Epithelial cell of esophagus (primary cell): ENCODE measurements around the gene ZGPAT.

Experiments
- DNase-seq: peaks from one replicate; pipeline ENCODE4 v3.0.0; 2010; ENCODE audit warnings: low read depth
- H3K4me3 ChIP-seq: 2 replicates; pipeline ENCODE4 v1.5.1; 2011; ENCODE audit warnings: mild to moderate bottlenecking, low read length, control low read depth
- TF ChIP-seq, protein P1 (sequence below): IDR thresholded peaks from 2 replicates; pipeline ENCODE4 v1.5.1; 2011; ENCODE audit warnings: low read depth, mild to moderate bottlenecking, low read length, control low read depth, inconsistent platforms; ENCODE audit not compliant: insufficient read depth; ENCODE audit errors: missing control alignments

ZGPAT gene

GRCh38 chr20:63706852-63707557, 834 bp upstream of the ZGPAT start:
- TF ChIP-seq, protein P1, sequence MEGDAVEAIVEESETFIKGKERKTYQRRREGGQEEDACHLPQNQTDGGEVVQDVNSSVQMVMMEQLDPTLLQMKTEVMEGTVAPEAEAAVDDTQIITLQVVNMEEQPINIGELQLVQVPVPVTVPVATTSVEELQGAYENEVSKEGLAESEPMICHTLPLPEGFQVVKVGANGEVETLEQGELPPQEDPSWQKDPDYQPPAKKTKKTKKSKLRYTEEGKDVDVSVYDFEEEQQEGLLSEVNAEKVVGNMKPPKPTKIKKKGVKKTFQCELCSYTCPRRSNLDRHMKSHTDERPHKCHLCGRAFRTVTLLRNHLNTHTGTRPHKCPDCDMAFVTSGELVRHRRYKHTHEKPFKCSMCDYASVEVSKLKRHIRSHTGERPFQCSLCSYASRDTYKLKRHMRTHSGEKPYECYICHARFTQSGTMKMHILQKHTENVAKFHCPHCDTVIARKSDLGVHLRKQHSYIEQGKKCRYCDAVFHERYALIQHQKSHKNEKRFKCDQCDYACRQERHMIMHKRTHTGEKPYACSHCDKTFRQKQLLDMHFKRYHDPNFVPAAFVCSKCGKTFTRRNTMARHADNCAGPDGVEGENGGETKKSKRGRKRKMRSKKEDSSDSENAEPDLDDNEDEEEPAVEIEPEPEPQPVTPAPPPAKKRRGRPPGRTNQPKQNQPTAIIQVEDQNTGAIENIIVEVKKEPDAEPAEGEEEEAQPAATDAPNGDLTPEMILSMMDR, result peak; percentile 60
- peak overlapping the region; percentile 74 for H3K4me3 ChIP-seq
- DNase-seq, result peak; percentile 77

DNA sequence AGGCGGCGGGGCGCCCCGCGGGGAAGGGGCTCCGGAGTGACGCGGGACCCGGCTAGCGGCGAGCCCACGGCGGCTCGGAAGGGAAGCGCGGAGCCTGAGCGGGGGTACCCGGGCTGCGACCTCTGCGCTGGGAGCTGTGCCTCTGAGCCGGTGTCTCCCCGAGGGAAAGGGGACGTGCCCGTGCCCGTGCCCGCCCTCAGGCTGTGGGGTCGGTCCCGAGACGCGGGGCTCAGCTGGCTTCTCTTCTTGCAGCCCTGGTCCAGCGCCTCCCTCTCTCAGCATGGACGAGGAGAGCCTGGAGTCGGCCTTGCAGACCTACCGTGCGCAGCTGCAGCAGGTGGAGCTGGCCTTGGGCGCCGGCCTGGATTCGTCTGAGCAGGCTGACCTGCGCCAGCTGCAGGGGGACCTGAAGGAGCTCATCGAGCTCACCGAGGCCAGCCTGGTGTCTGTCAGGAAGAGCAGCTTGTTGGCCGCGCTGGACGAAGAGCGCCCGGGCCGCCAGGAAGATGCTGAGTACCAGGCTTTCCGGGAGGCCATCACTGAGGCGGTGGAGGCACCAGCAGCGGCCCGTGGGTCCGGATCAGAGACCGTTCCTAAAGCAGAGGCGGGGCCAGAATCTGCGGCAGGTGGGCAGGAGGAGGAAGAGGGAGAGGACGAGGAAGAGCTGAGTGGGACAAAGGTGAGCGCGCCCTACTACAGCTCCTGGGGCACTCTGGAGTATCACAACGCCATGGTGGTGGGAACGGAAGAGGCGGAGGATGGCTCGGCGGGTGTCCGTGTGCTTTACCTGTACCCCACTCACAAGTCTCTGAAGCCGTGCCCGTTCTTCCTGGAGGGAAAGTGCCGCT, 686 bp downstream of the ZGPAT start:
- peak; percentile 35 for DNase-seq
- H3K4me3 ChIP-seq, result peak overlapping the region; percentile 74
- TF ChIP-seq, protein P1, result no peak

GRCh38 chr20:63709149-63709527, 1.3 kb downstream of the ZGPAT start:
- TF ChIP-seq, protein P1, result no peak
- peak overlapping the region; percentile 74 for H3K4me3 ChIP-seq
- DNase-seq, result no peak

- no peak overlapping the region for H3K4me3 ChIP-seq
- DNase-seq, result no peak
- TF ChIP-seq, protein P1, result no peak
These were observed 3.3 kb downstream of the ZGPAT start for GRCh38 chr20:63711085-63711645.

DNA sequence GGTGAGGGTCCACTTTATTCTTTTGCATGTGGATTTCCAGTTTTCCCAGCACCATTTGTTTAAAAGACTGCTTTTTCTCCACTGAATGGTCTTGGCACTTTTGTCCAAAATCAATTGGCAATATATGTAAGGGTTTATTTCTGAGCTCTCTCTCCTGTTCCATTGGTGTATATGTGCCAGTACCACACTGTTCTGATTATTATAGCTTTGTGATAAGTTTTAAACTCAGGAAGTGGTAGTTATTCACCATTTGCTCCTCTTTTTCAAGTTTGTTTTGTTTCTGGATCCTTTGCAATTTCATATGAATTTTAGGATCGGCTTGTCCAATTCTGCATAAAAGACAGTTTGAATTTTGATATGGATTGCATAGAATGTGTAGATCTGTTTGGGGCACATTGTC, 4.4 kb downstream of the ZGPAT start:
- TF ChIP-seq, protein P1, result no peak
- no peak for DNase-seq
- no peak overlapping the region for H3K4me3 ChIP-seq

- no peak overlapping the region for H3K4me3 ChIP-seq
- DNase-seq, result no peak
- TF ChIP-seq, protein P1, result no peak
These were observed 7.0 kb downstream of the ZGPAT start for GRCh38 chr20:63714858-63715257.
